ENCODE measurements around the gene FOXL2NB. TPM values are rescaled to one million over a fixed set of nuclear protein-coding genes. Genes with fewer than 3 reads are reported as not detected.

Gene FOXL2NB
- total RNA-seq, 1 donor from 2014 or later, result not detected

DNA sequence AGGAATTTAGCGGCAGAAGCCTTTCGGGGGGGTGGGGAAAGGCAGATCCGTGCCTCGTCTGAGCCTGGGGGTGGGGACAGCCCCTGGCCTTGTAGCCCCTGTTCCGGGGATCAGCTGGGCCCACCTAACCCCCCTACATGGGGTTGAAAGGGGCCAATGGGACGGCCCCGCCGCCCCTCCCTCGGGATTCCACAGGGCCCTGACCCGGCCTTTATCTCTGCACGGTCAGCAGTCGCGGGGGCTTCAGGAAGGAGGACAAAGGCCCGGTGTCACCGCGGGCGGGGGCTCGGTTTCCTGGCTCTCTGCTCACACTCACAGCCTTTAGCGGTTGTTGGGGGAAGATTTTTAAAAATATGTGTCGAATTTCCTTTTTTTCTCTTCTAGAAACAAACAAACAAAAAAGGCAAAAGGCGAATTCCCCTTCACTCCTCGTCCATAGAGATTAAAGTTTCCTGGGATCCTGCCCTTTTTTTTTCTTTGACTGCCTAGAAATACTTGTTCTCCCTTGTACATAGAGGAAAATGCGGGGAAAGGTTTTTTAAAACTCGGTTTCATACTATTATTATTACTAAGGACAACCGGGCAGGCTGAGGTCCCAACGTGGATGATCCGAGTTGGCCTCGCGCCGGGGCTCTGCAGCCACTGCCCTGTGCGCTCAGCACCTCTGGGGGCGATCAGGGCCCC lies 8.0 kb upstream of the FOXL2NB start:
- H3K9ac ChIP-seq (ENCODE audit: low read depth in 1 of 3, low read length in 3 of 3), result no peak overlapping the region
- H3K27ac ChIP-seq (ENCODE audit: low read depth, low read length), result no peak overlapping the region
- peaks cover 79 to 84% (median 83%) of the 10 kb centered on the region in 3 donors for H3K27me3 ChIP-seq (ENCODE audit: control insufficient read depth in 3 of 3, insufficient read depth in 3 of 3, low read length in 3 of 3)
- no peaks in the 10 kb centered on the region for H3K9me3 ChIP-seq (ENCODE audit: control insufficient read depth in 3 of 3, low read length in 3 of 3)
- no peak overlapping the region for H3K4me3 ChIP-seq (ENCODE audit: low read length in 3 of 3)
- H3K4me1 ChIP-seq (ENCODE audit: control insufficient read depth in 3 of 3, insufficient read depth in 3 of 3, low read length in 3 of 3), result peaks cover 19 to 42% (median 24%) of the 10 kb centered on the region in 3 donors
- no peaks in the 10 kb centered on the region for H3K36me3 ChIP-seq (ENCODE audit: control insufficient read depth in 3 of 3, insufficient read depth in 3 of 3, low read length in 3 of 3)

DNA sequence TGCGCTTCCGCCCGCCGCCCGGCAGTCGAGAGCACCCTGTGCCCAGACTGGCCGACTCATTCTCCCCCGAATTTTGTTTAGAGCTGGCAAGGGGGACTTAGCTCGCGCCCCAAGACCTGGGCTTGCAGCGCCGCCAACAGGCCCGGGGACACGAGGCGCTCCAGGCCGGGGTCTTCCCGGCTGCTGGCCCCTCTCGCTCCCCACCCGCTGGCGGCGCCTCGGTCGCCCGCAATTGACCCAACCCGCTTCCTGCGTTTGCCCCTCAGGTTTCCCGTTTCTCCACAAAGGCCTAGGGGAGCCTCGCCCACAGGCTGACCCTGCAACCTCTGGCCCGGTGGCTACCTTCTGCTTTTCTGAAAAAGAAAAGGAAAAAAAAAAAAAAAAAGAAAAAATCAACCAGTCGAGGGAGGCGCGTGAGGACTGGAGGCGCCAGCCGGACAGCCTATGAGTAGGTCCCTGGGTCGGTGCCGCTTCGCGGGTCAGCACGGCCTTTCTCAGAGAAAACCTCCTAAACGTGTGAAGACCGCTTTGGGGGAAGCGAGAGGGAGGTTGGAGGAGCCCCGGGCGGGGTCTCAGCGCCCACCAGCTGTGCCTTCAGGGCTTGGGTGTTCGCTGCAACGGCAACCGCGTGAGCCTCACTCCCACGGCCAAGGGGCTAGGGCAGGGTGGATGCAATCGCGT lies 7.3 kb upstream of the FOXL2NB start:
- Histone ChIP-seq H3K4me1 (ENCODE audit: control insufficient read depth in 3 of 3, insufficient read depth in 3 of 3, low read length in 3 of 3) (peaks cover 19 to 42% (median 24%) of the 10 kb centered on the region in 3 donors), H3K27me3 (ENCODE audit: control insufficient read depth in 3 of 3, insufficient read depth in 3 of 3, low read length in 3 of 3) (peaks cover 86 to 91% (median 90%) of the 10 kb centered on the region in 3 donors), H3K4me3 (ENCODE audit: low read length in 3 of 3) (no peak overlapping the region)

DNA sequence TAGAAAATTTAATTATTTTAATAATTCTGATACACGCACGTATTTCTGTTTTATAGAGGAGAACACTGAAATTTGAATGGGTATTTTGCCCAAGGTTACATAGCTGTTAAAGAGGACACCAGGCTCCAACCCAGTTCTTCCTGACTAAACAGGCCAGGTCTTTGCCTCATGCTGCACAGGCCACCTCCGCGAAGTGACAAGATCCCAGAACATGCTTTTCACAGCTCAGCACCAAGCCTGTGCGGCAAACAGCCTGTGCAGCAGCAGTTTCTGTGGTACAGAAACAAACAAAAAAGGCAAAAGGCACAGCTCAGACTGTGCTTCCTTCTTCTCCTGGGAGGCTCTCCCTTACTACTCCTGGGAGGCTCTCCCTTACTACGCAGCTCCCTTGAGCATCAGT lies 6.6 kb upstream of the FOXL2NB start:
- H3K27ac ChIP-seq (ENCODE audit: low read depth, low read length), result no peak overlapping the region
- H3K9ac ChIP-seq (ENCODE audit: low read depth in 1 of 3, low read length in 3 of 3), result no peak overlapping the region
- no peaks in the 10 kb centered on the region for H3K36me3 ChIP-seq (ENCODE audit: control insufficient read depth in 3 of 3, insufficient read depth in 3 of 3, low read length in 3 of 3)
- no peak overlapping the region for H3K4me3 ChIP-seq (ENCODE audit: low read length in 3 of 3)
- H3K9me3 ChIP-seq (ENCODE audit: control insufficient read depth in 3 of 3, low read length in 3 of 3), result no peaks in the 10 kb centered on the region
- peaks cover 93 to 98% (median 98%) of the 10 kb centered on the region in 3 donors for H3K27me3 ChIP-seq (ENCODE audit: control insufficient read depth in 3 of 3, insufficient read depth in 3 of 3, low read length in 3 of 3)
- H3K4me1 ChIP-seq (ENCODE audit: control insufficient read depth in 3 of 3, insufficient read depth in 3 of 3, low read length in 3 of 3), result peaks cover 25 to 49% (median 28%) of the 10 kb centered on the region in 3 donors

More for the DNA sequence above, 7.3 kb upstream of the FOXL2NB start:
- H3K27ac ChIP-seq (ENCODE audit: low read depth, low read length), result no peak overlapping the region
- H3K9me3 ChIP-seq (ENCODE audit: control insufficient read depth in 3 of 3, low read length in 3 of 3), result no peaks in the 10 kb centered on the region
- no peaks in the 10 kb centered on the region for H3K36me3 ChIP-seq (ENCODE audit: control insufficient read depth in 3 of 3, insufficient read depth in 3 of 3, low read length in 3 of 3)
- H3K9ac ChIP-seq (ENCODE audit: low read depth in 1 of 3, low read length in 3 of 3), result no peak overlapping the region

DNA sequence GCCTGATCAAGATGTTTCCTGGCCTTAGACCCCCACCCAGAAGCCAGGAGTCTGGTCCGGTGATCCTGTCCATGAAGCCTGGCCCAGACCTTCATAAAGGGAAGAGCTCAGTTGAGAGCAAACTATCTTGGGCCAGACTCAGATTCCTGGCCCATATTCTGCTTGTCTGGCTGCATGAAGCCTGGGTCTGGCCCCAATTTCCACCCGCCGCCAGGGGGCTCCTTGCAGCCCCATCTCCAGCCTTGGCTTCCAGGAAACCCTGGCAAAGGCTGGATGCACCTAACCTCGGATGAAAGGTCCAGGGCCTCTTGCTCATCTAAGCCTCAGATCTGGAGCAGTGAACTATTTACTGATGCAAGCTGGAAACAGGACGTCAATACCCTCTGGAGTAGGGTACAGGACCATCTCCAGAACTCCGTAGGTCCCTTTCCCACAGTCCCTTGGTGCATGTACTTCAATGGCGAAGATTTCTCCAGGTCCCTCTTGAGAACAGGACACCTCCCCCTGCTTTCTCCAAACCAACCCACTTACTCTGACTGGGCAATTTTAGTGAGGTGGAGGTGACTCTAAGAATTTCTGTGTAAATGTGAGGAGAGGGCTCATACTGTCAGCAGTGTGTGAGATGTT lies 5.6 kb upstream of the FOXL2NB start:
- no peak overlapping the region for H3K4me3 ChIP-seq (ENCODE audit: low read length in 3 of 3)
- no peak overlapping the region for H3K27ac ChIP-seq (ENCODE audit: low read depth, low read length)
- no peak overlapping the region for H3K9ac ChIP-seq (ENCODE audit: low read depth in 1 of 3, low read length in 3 of 3)
- H3K9me3 ChIP-seq (ENCODE audit: control insufficient read depth in 3 of 3, low read length in 3 of 3), result no peaks in the 10 kb centered on the region
- H3K36me3 ChIP-seq (ENCODE audit: control insufficient read depth in 3 of 3, insufficient read depth in 3 of 3, low read length in 3 of 3), result no peaks in the 10 kb centered on the region
- peaks cover 92 to 97% (median 94%) of the 10 kb centered on the region in 3 donors for H3K27me3 ChIP-seq (ENCODE audit: control insufficient read depth in 3 of 3, insufficient read depth in 3 of 3, low read length in 3 of 3)
- H3K4me1 ChIP-seq (ENCODE audit: control insufficient read depth in 3 of 3, insufficient read depth in 3 of 3, low read length in 3 of 3), result peaks cover 19 to 45% (median 24%) of the 10 kb centered on the region in 3 donors

DNA sequence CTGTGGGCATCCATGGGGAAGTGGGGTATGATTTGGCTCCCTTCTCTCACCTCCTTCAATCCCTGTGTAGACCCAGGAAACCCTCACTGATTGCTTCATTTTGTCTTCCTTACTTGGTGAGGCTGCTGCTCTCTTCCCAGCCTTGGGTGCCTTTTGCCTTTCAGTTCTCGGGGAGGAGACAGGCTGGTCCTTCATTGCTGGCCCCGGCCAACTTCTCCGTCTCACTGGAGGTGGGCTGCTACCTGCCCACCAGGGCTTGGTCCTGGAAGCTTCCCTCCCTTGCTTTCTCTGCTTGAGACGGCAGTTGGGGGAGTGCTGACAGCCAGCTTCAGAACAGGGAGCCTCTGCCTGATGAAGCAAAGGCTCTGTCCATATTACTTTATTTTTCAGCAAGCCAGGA lies 4.7 kb upstream of the FOXL2NB start:
- Histone ChIP-seq H3K27me3 (ENCODE audit: control insufficient read depth in 3 of 3, insufficient read depth in 3 of 3, low read length in 3 of 3) (peaks cover 91 to 97% (median 93%) of the 10 kb centered on the region in 3 donors), H3K9ac (ENCODE audit: low read depth in 1 of 3, low read length in 3 of 3) (no peak overlapping the region), H3K9me3 (ENCODE audit: control insufficient read depth in 3 of 3, low read length in 3 of 3) (no peaks in the 10 kb centered on the region), H3K27ac (ENCODE audit: low read depth, low read length) (no peak overlapping the region), H3K36me3 (ENCODE audit: control insufficient read depth in 3 of 3, insufficient read depth in 3 of 3, low read length in 3 of 3) (no peaks in the 10 kb centered on the region), H3K4me3 (ENCODE audit: low read length in 3 of 3) (no peak overlapping the region), H3K4me1 (ENCODE audit: control insufficient read depth in 3 of 3, insufficient read depth in 3 of 3, low read length in 3 of 3) (peaks cover 13 to 41% (median 17%) of the 10 kb centered on the region in 3 donors)

- Histone ChIP-seq H3K4me1 (ENCODE audit: control insufficient read depth in 3 of 3, insufficient read depth in 3 of 3, low read length in 3 of 3) (peaks cover 9 to 33% (median 16%) of the 10 kb centered on the region in 3 donors), H3K36me3 (ENCODE audit: control insufficient read depth in 3 of 3, insufficient read depth in 3 of 3, low read length in 3 of 3) (no peaks in the 10 kb centered on the region), H3K27me3 (ENCODE audit: control insufficient read depth in 3 of 3, insufficient read depth in 3 of 3, low read length in 3 of 3) (peaks cover 90 to 97% (median 91%) of the 10 kb centered on the region in 3 donors), H3K9me3 (ENCODE audit: control insufficient read depth in 3 of 3, low read length in 3 of 3) (no peaks in the 10 kb centered on the region), H3K4me3 (ENCODE audit: low read length in 3 of 3) (no peak overlapping the region), H3K27ac (ENCODE audit: low read depth, low read length) (no peak overlapping the region), H3K9ac (ENCODE audit: low read depth in 1 of 3, low read length in 3 of 3) (no peak overlapping the region)
Observed at GRCh38 chr3:138942861-138943623, 4.0 kb upstream of the FOXL2NB start.

GRCh38 chr3:138943724-138944653 lies 3.0 kb upstream of the FOXL2NB start:
- no peaks in the 10 kb centered on the region for H3K9me3 ChIP-seq (ENCODE audit: control insufficient read depth in 3 of 3, low read length in 3 of 3)
- H3K36me3 ChIP-seq (ENCODE audit: control insufficient read depth in 3 of 3, insufficient read depth in 3 of 3, low read length in 3 of 3), result no peaks in the 10 kb centered on the region
- peaks cover 9 to 25% (median 12%) of the 10 kb centered on the region in 3 donors for H3K4me1 ChIP-seq (ENCODE audit: control insufficient read depth in 3 of 3, insufficient read depth in 3 of 3, low read length in 3 of 3)
- no peak overlapping the region for H3K4me3 ChIP-seq (ENCODE audit: low read length in 3 of 3)
- H3K9ac ChIP-seq (ENCODE audit: low read depth in 1 of 3, low read length in 3 of 3), result no peak overlapping the region
- H3K27me3 ChIP-seq (ENCODE audit: control insufficient read depth in 3 of 3, insufficient read depth in 3 of 3, low read length in 3 of 3), result peaks cover 90 to 97% (median 91%) of the 10 kb centered on the region in 3 donors
- H3K27ac ChIP-seq (ENCODE audit: low read depth, low read length), result no peak overlapping the region

GRCh38 chr3:138944654-138944928 lies 2.4 kb upstream of the FOXL2NB start:
- peaks cover 90 to 97% (median 91%) of the 10 kb centered on the region in 3 donors for H3K27me3 ChIP-seq (ENCODE audit: control insufficient read depth in 3 of 3, insufficient read depth in 3 of 3, low read length in 3 of 3)
- no peak overlapping the region for H3K4me3 ChIP-seq (ENCODE audit: low read length in 3 of 3)
- peaks cover 9 to 20% (median 9%) of the 10 kb centered on the region in 3 donors for H3K4me1 ChIP-seq (ENCODE audit: control insufficient read depth in 3 of 3, insufficient read depth in 3 of 3, low read length in 3 of 3)

More at GRCh38 chr3:138944654-138944928, 2.4 kb upstream of the FOXL2NB start:
- Histone ChIP-seq H3K9ac (ENCODE audit: low read depth in 1 of 3, low read length in 3 of 3) (no peak overlapping the region), H3K27ac (ENCODE audit: low read depth, low read length) (no peak overlapping the region), H3K9me3 (ENCODE audit: control insufficient read depth in 3 of 3, low read length in 3 of 3) (no peaks in the 10 kb centered on the region), H3K36me3 (ENCODE audit: control insufficient read depth in 3 of 3, insufficient read depth in 3 of 3, low read length in 3 of 3) (no peaks in the 10 kb centered on the region)
